CD14-positive monocyte (primary cell): Measurements from ENCODE around the gene COL4A4. TPM values are rescaled to one million over a fixed set of nuclear protein-coding genes. Genes with fewer than 3 reads are reported as not detected.

Experiments
- DNase-seq, 3 donors: peaks; one replicate each; pipeline ENCODE4 v3.0.0-alpha.2; 2011 to 2022
- H2AFZ ChIP-seq: 2 replicates; pipeline ENCODE4 v1.6.0; 2012; ENCODE audit warnings: mild to moderate bottlenecking, low read depth, low read length, inconsistent platforms; ENCODE audit not compliant: insufficient read depth, poor library complexity, severe bottlenecking
- H3K27ac ChIP-seq, 2 donors: 1 replicate in 1 of 2; 2 replicates in 1 of 2; pipeline ENCODE4 v1.5.1; 2012 to 2013; ENCODE audit warnings: low read length in 2 of 2, control low read depth in 1 of 2, inconsistent platforms in 1 of 2, low read depth in 1 of 2, mild to moderate bottlenecking in 1 of 2
- H3K27me3 ChIP-seq, 2 donors: one replicate each; pipeline versions ENCODE4 v1.6.0 to v1.6.1; 2011 to 2013; ENCODE audit warnings: low read length in 2 of 2; ENCODE audit not compliant: control insufficient read depth in 2 of 2, insufficient read depth in 2 of 2
- H3K36me3 ChIP-seq, 2 donors: replicated peaks in 1 of 2; 1 replicate in 1 of 2; 2 replicates in 1 of 2; pipeline versions ENCODE4 v1.5.1 to v1.6.1; 2012 to 2013; ENCODE audit warnings: low read length in 2 of 2, control low read depth in 1 of 2, inconsistent platforms in 1 of 2, mild to moderate bottlenecking in 1 of 2; ENCODE audit not compliant: insufficient read depth in 2 of 2, control insufficient read depth in 1 of 2
- H3K4me1 ChIP-seq, 2 donors: 1 replicate in 1 of 2; 2 replicates in 1 of 2; pipeline versions ENCODE4 v1.5.1 to v1.6.1; 2012 to 2013; ENCODE audit warnings: low read length in 2 of 2, control low read depth in 1 of 2, inconsistent platforms in 1 of 2, mild to moderate bottlenecking in 1 of 2, moderate library complexity in 1 of 2; ENCODE audit not compliant: insufficient read depth in 2 of 2, control insufficient read depth in 1 of 2
- H3K4me2 ChIP-seq: replicated peaks from 2 replicates; pipeline ENCODE3; 2012; ENCODE audit warnings: low read length, moderate library complexity, mild to moderate bottlenecking; ENCODE audit not compliant: poor library complexity, severe bottlenecking; ENCODE audit errors: extremely low read depth
- H3K4me3 ChIP-seq, 3 experiments: fragments of 200-600 bp in 1 of 3; sonication (generic) in 1 of 3; replicated peaks in 1 of 3; 1 replicate in 2 of 3; 2 replicates in 1 of 3; pipeline ENCODE4 v1.5.1; 2011 to 2013; ENCODE audit warnings: low read length in 3 of 3, mild to moderate bottlenecking in 3 of 3, control low read depth in 2 of 3, low read depth in 2 of 3, inconsistent platforms in 1 of 3, moderate library complexity in 1 of 3
- H3K79me2 ChIP-seq: 2 replicates; pipeline ENCODE4 v1.6.0; 2012; ENCODE audit warnings: mild to moderate bottlenecking, control low read depth, inconsistent platforms, low read length, moderate library complexity; ENCODE audit not compliant: insufficient read depth
- H3K9ac ChIP-seq: 2 replicates; pipeline ENCODE4 v1.6.0; 2017; ENCODE audit warnings: low read length, mild to moderate bottlenecking; ENCODE audit not compliant: insufficient read depth, poor library complexity, severe bottlenecking
- H3K9me3 ChIP-seq, 2 donors: replicated peaks in 1 of 2; 1 replicate in 1 of 2; 2 replicates in 1 of 2; pipeline versions ENCODE4 v1.5.1 to v1.6.1; 2012 to 2013; ENCODE audit warnings: low read length in 2 of 2, control low read depth in 1 of 2; ENCODE audit not compliant: control insufficient read depth in 1 of 2, insufficient read depth in 1 of 2
- H4K20me1 ChIP-seq: 2 replicates; pipeline ENCODE4 v1.6.0; 2012; ENCODE audit warnings: mild to moderate bottlenecking, low read length, control low read depth, moderate library complexity; ENCODE audit not compliant: insufficient read depth
- H3K27ac Mint-ChIP-seq, 7 donors: one replicate each; pipeline ENCODE4 v1.8.0; 2020; ENCODE audit warnings: mild to moderate bottlenecking in 7 of 7, mixed read lengths in 7 of 7, moderate library complexity in 6 of 7, inconsistent platforms in 2 of 7
- H3K27me3 Mint-ChIP-seq, 3 donors: one replicate each; pipeline ENCODE4 v1.8.0; 2021 to 2022; ENCODE audit warnings: low read depth in 3 of 3, mild to moderate bottlenecking in 3 of 3, mixed read lengths in 3 of 3, moderate library complexity in 3 of 3, inconsistent platforms in 1 of 3
- H3K36me3 Mint-ChIP-seq, 2 donors: one replicate each; pipeline ENCODE4 v1.8.0; 2020; ENCODE audit warnings: mixed read lengths in 2 of 2, inconsistent platforms in 1 of 2, mild to moderate bottlenecking in 1 of 2
- H3K4me1 Mint-ChIP-seq: one replicate; pipeline ENCODE4 v1.8.0; 2020; ENCODE audit warnings: mild to moderate bottlenecking, mixed read lengths
- H3K4me3 Mint-ChIP-seq, 2 donors: one replicate each; pipeline ENCODE4 v1.8.0; 2020; ENCODE audit warnings: mild to moderate bottlenecking in 2 of 2, mixed read lengths in 2 of 2, moderate library complexity in 1 of 2
- H3K9me3 Mint-ChIP-seq, 7 donors: one replicate each; pipeline ENCODE4 v1.8.0; 2020 to 2022; ENCODE audit warnings: mixed read lengths in 7 of 7, mild to moderate bottlenecking in 6 of 7, moderate library complexity in 6 of 7, inconsistent platforms in 2 of 7
- WGBS: methylation state at CpG from one replicate; pipeline ENCODE4 v1.1.5; 2013; ENCODE audit warnings: missing lambda C conversion rate; ENCODE audit not compliant: insufficient coverage; 5-methylcytosine and 5-hydroxymethylcytosine counted together
- intact Hi-C, 2 donors: fragments of 100-400 bp; cut with micrococcal nuclease; formaldehyde crosslinking; loops; one replicate each; pipeline versions ENCODE4 v1.15.0 to v1.15.1; 2023
- polyA plus RNA-seq, 3 donors: library from polyadenylated mRNA; depleted of rRNA in 1 of 3; unstranded in 2 of 3; stranded (reverse) in 1 of 3; fragments of 300-500 nt in 2 of 3; fragments of >200 nt in 1 of 3; fragmentation: Illumina TruSeq in 2 of 3; gene quantifications; 1 replicate in 2 of 3; 2 replicates in 1 of 3; pipeline ENCODE4 v1.2.3, GENCODE V29; 2012 to 2021
- TF ChIP-seq, protein P1 (sequence below): fragments of 200-600 bp; IDR thresholded peaks from one replicate; pipeline ENCODE4 v1.8.0; 2022; ENCODE audit warnings: antibody characterized with exemption, mild to moderate bottlenecking

COL4A4 gene
- polyA plus RNA-seq, 3 donors = 0.03 TPM; not detected in 2

DNA sequence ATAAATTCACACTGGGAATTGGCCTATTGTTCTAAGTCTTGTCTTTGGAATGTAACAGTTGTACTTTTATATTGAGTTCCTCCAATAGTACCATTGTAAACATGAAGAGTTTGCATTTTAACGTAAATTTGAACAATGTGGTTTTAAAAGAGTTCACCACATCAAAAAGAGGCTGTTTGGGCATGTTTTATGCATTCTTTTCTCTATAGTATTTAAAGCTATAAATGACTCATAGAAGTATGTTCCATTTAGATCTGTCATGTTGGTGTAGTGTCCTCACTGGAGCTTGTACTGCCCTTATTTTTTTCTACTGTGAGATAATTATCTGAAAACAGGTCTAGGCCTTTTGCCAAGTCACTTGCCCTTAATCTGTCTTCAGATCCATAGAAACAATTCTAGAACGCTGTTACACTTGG lies 186.2 kb downstream of the COL4A4 start:
- Histone ChIP-seq H3K9ac (no peak overlapping the region), H2AFZ (no peak overlapping the region), H3K4me1 (no peaks in the 10 kb centered on the region), H3K4me3 (no peak overlapping the region), H4K20me1 (no peaks in the 10 kb centered on the region), H3K36me3 (no peaks in the 10 kb centered on the region), H3K9me3 (no peaks in the 10 kb centered on the region), H3K4me2 (no peak overlapping the region), H3K79me2 (no peaks in the 10 kb centered on the region), H3K27ac (no peak overlapping the region), H3K27me3 (no peaks in the 10 kb centered on the region)
- peaks cover 5 to 15% of the 10 kb centered on the region in 2 donors for H3K36me3 Mint-ChIP-seq
- 100% methylated on average over 1 of the region's 2 CpGs for WGBS
- H3K4me1 Mint-ChIP-seq = no peaks in the 10 kb centered on the region
- intact Hi-C loops = no loop called here
- H3K9me3 Mint-ChIP-seq = peaks cover 0 to 2% (median 0%) of the 10 kb centered on the region in 7 donors
- H3K27ac Mint-ChIP-seq = no peak overlapping the region
- no peak for DNase-seq
- TF ChIP-seq, protein P1, sequence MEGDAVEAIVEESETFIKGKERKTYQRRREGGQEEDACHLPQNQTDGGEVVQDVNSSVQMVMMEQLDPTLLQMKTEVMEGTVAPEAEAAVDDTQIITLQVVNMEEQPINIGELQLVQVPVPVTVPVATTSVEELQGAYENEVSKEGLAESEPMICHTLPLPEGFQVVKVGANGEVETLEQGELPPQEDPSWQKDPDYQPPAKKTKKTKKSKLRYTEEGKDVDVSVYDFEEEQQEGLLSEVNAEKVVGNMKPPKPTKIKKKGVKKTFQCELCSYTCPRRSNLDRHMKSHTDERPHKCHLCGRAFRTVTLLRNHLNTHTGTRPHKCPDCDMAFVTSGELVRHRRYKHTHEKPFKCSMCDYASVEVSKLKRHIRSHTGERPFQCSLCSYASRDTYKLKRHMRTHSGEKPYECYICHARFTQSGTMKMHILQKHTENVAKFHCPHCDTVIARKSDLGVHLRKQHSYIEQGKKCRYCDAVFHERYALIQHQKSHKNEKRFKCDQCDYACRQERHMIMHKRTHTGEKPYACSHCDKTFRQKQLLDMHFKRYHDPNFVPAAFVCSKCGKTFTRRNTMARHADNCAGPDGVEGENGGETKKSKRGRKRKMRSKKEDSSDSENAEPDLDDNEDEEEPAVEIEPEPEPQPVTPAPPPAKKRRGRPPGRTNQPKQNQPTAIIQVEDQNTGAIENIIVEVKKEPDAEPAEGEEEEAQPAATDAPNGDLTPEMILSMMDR = no peak
- no peaks in the 10 kb centered on the region for H3K27me3 Mint-ChIP-seq
- H3K4me3 Mint-ChIP-seq = no peak overlapping the region

DNA sequence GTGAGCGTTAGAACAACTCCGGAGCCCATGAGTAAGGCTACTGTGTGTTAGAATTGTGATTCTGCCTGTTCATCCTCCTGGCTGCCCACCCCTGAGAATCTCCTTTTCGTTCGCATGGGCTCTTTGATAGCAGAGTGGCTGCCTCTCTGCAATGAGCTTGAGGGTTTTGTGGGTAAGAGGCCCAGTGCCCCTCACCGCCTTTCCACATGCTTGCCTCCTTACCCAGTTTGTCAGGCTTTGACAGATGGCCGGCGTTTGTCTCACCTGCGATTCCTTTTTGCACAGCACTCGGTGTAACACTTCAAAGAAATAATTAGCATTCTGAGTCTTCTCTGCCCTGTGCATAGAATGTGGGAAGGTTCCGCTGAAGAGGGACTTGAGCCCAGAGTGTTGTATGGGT lies 190.2 kb downstream of the COL4A4 start:
- H3K4me3 Mint-ChIP-seq = no peak overlapping the region
- 93% methylated on average over 3 of the region's 10 CpGs for WGBS

More for the DNA sequence above, 190.2 kb downstream of the COL4A4 start:
- no peak overlapping the region for H3K27ac ChIP-seq
- TF ChIP-seq, protein P1 = no peak
- no peak overlapping the region for H3K4me2 ChIP-seq
- no peaks in the 10 kb centered on the region for H3K27me3 Mint-ChIP-seq
- no peak overlapping the region for H3K9ac ChIP-seq
- DNase-seq = no peak
- no peak overlapping the region for H2AFZ ChIP-seq
- H3K9me3 ChIP-seq = no peaks in the 10 kb centered on the region
- peaks cover 10 to 17% of the 10 kb centered on the region in 2 donors for H3K36me3 Mint-ChIP-seq
- no peaks in the 10 kb centered on the region for H4K20me1 ChIP-seq
- no peaks in the 10 kb centered on the region for H3K4me1 Mint-ChIP-seq
- no peaks in the 10 kb centered on the region for H3K36me3 ChIP-seq
- H3K4me1 ChIP-seq = no peaks in the 10 kb centered on the region
- peaks cover 0 to 4% (median 0%) of the 10 kb centered on the region in 7 donors for H3K9me3 Mint-ChIP-seq
- peak overlapping the region in 1 of 7 donors; percentile 36 for H3K27ac Mint-ChIP-seq
- no peak overlapping the region for H3K4me3 ChIP-seq
- no peaks in the 10 kb centered on the region for H3K27me3 ChIP-seq
- intact Hi-C loops = no loop called here
- H3K79me2 ChIP-seq = no peaks in the 10 kb centered on the region
